GM18517 (cell line): ENCODE data around the gene EZH2.

Source experiments
- ATAC-seq: cut with Tn5 transposase; IDR thresholded peaks from one replicate; pipeline ENCODE4 v1.9.1; 2021; ENCODE audit warnings: mild to moderate bottlenecking, moderate library complexity; ENCODE audit not compliant: unreplicated experiment

EZH2 gene

DNA sequence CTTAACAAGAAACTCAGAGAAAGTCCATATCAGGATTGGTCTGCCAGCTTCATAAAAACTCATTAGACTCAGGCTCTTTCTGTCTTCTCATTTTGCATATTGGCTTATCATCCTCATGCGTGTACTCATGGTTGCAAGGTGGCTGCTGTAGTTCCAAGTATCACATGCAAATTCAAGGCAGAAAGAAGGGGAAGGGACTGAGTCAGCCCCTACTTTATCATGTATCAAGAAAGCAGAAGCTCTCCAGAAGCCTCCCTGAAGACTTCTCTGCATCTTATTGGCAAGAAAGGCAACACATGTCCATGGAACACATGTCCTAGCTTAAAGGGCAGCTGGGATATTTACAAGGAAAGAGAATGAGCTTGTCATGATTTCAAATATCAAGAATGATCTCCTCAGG lies 19.4 kb upstream of the EZH2 start:
- ATAC-seq = no peak

DNA sequence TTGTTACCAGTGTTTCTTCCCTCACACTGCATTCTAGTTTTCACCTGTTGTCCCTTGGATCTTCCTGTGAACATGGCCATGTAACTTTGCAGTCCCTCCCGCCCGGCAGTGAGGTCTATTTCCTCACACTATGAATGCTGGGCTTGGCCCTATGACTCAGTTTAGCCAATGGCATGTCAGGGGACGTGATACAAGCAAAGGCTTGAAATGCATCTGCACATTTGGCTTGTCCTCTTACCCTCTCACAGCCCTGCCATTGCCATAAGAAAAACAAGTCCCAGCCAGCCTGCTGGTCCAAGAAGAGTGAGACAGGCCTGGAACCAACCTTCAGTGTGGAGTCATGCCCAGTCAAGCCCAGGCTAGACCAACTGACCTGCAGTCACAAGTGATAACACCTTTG lies 17.1 kb upstream of the EZH2 start:
- no peak for ATAC-seq

DNA sequence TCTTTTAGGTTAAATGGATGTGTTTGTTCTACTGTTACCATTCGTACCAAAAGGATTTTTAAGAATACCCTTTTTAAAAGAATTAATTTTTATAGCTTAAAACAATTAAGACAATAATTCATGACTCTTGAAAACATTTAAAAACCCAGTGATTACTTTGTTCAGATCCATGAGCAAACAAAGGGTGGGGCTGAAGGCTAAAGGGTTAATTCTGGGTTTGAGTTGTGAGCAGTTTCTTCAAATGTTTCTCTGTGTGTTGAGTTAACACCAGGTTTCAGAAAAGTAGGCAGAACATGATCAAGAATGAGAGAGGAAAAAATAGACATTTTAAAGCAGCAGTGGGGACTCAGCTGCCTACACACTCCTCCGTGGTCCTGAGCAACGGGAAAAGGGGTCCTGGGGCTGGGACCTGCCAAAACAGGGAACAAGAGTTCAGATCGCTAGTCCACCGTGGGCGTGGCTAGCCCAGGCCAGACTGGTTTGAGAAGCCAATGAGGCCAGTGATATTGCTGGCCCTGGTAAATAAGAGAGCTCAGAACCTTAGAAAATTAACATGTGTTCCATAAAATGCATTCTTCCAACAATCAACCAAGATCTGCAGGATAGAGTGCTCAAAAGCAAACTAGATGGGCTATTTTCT lies 14.9 kb upstream of the EZH2 start:
- ATAC-seq = no peak

DNA sequence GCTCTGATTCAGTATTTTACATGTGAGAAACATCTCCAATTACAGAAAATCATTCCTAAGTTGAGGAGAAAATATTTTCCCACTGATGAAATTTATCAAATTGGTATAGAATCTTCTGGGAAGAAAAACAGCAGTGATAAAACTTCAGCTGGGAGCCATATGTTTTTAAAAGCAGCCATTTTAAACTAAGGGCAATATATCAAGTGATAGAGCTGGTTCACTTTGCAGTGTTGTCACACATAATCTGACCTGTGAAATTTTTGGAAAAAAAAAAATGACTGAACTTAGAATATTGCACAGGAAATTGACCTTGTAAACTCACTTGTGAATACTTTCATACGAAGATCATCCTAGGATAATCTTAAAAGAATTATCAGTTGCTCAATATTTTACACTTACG lies 10.5 kb upstream of the EZH2 start:
- no peak for ATAC-seq

DNA sequence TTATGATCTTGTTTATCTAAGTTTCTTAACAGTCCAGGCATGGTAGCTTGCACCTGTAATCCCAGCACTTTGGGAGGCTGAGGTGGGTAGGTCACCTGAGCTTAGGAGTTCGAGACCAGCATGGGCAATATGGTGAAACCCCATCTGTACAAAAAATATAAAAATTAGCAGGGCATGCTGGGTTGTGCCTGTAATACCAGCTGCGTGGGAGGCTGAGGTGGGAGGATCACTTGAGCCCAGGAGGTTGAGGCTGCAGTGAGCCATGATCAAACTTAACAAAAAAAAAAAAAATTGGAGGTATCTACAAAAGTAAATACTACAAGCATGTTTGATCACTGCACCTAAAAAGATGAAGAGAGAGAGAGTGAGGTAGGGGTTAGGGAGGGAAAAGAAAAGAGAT lies 9.0 kb upstream of the EZH2 start:
- no peak for ATAC-seq

DNA sequence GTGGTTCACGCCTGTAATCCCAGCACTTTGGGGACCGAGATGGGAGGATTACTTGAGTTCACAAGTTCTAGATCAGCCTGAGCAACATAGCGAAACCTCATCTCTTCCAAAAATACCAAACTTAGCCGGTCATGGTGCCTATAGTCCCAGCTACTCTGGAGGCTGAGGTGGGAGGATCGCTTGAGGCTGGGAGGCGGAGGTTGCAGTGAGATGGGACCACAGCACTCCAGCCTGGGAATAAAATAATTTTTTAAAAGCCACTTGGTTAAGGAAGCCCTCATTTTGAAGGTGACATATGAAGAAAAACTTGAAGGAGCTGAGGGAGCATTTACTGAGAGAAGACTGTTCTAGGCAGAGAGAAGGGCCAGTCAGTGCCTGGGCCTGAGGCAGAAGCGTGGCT lies 4.2 kb upstream of the EZH2 start:
- ATAC-seq = no peak

DNA sequence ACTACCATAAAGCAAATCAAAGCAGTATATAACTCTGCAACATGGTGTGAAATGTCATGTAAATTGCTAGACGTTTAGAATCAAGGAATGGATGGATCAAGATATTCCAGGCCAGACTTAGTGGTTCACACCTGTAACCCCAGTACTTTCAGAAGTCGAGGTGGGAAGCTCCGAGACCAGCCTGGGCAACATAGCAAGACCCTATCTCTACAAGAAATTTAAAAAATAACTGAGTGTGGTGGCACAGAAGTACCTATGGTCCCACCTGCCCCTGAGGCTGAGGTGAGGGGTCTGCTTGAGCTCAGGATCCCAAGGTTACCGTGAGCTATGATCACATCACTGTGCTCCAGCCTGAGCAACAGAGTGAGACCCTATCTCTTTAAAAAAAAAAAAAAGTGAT lies 2.8 kb upstream of the EZH2 start:
- ATAC-seq = no peak

DNA sequence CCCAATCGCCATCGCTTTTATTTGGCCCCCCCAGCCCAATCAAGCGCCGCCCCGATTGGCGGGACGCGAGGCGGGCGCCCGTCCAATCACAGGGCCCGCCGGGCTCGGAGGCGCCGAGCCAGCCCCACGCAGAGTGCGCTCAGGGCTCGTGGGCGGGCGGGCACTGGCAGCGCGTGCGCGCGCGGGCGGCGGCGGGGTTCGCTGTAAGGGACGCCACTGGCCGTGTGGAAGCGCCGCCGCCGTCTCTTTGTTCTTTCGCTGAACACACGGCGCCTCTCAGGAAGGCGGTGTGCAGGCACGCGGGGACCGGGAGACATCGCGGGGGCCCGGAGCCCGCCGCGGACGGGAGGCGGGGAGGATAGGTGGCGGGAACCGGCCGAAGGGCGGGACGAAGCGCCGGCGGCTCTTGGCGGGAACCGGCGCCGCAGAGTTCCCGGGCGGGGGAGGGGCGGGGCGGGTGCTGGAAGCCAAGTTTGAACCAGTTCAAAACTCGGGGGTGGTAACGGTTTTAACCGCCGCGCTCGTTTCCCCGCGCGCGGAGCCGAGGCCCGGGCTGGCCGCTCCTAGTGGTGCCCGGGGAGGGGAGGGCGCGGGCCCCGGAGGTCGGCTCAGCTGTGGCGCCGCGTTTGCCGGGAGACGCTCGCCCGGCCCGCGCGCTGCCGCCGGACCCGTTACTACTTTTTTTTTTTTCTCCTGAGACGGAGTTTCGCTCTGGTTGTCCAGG lies 370 bp upstream of the EZH2 start:
- ATAC-seq = peak; percentile 85

DNA sequence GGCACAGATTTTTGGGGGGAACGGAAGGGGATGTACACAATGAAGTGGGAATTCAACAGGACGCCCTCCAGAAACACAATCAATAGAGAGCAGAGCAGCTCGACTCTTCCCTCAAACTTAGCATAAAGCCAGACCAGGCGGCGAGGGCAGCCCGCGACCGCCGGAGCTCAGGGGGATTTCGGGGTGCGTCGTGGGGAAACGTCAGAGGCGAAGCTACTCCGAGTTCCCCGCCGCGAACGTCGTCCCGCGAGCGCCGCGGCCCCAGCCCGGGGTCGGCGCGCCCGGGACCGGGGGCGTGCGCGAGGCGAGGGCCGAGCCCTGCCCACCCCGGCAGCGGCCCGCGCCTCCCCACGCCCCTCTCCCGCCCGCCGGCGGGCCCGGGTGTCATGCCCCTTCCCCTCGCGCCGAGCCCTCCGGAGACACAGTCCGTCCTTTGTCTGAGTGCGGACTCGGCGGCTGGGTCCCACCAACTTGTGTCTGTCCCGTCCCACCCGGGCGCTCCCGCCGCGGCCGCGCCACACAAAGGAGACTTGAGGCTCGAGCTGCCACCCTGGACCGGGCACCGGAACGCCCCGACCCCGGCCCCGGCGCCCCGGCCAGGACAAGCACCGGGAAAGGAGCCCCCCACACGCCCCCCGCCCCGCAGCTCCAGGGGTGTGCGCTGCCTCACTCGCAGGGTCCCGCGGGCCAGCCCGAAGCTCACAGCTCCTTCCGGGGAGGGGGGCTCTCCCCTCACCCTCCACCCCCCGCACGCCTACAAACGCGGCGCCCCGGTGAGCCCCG lies 634 bp downstream of the EZH2 start:
- ATAC-seq = peak; percentile 11

DNA sequence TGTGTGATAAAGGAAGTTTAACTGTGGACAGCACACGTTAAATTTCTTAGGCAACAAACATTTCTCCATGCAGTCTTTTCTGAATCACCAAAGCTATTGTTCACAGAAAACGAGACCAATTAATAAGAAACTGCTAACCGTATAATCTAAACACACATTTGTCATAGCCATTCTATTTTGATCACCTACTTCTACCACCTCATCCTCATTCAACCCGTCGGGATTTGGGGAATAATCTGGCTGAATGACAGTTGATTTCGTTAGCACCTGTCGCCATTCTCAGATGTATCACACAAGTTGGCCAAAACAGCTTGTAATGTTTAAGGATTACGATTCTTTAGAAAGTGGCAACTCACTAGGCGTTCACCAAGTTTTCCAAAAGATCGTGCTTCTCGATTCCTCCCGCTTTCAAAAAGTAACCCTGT lies 1.2 kb downstream of the EZH2 start:
- ATAC-seq = no peak

DNA sequence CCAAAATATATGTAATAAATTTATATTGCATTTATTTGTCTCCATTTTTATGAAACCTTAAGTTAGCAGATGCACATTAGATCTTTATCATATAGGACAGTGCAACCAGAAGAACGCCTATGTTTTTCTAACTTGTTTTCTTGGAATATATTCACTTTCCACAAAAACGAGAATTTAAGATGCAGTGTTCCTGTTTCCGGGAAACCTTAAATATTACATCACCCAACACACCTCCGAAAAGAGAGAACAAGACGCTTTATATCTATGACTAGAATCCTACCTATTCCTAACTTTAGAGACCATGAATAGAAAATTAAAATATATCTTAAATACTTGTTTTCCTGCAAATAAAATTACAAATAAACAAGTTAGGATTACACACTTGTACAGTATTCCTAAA lies 1.9 kb downstream of the EZH2 start:
- no peak for ATAC-seq

DNA sequence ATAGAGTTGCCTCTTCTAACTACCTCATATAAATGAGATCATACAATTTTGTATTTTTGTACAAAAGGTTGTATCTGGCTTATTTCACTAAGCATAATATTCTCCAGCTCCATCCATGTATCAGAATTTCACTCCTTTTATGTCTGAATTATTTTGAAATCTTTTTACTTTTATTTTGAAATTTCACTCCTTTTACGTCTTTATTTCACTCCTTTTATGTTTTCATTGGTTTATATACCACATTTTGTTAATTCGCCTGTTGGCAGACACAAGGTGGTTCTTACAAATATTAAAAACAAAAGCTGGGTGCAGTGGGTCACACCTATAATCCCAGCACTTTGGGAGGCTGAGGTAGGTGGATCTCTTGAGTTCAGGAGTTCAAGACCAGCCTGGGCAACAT lies 5.8 kb downstream of the EZH2 start:
- ATAC-seq = no peak

DNA sequence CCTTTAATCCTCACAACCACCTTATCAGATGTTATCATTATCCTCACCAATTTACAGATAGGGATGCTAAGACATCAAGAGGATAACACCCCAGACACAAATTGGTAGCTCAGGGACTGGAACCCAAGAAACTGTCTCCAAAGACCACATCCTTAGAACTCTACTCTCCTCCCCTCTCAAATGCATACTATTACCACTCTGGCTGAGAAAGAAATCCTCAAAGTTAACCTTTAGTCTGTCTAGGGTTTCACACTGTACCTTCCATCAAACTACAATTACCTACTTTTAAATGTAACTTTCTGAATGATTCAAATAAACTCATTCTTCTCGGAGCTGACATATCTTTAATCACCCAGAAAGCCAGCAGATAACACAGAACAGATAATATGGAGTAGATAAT lies 6.6 kb downstream of the EZH2 start:
- no peak for ATAC-seq

DNA sequence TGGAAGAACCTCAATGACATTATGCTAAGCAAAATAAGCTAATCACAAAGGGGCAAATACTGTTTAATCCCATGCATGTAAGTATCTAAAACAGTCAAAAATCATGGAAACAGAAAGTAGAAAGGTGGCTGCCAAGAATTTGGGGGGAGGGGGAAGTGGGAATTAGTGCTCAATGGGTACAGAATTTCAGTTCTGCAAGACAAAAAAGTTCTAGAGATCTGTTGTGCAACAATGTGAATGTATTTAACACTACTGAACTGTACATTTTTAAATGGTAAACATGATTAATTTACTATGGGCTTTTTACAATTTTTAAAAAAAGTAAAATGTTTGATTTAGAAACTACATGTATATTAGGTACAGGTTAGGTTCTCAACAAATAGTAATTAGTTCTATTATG lies 11.9 kb downstream of the EZH2 start:
- ATAC-seq = no peak

DNA sequence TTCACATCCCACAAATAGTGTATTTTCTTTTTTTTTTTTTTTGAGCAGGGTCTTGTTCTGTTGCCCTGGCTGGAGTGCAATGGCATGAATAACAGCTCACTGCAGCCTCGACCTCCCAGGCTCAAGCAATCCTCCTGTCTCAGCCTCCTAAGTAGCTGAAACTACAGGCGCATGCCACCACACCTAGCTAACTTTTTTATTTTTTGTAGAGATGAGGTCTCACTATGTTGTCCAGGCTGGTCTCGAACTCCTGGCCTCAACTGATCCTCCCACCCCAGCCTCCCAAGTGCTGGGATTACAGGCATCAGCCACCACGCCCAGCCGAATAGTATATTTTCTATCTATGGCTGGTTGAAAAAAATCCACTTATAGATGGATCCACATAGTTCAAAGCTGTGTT lies 12.5 kb downstream of the EZH2 start:
- ATAC-seq = no peak

DNA sequence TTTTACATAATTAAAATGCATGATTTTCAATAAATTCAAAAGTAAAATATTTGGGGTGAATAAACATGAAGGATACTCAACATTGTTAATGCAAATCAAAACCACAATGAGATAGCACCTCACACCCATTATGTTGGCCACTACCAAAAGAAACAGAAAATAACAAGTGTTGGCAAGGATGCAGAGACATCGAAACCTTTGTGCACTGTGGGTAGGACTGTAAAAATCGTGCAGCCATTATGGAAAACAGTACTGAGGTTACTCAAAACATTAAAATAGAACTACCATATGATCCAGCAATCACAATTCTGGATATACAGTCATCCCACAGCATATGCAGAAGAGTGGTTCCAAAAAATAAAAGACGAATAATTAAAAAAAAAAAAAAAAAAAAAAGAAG lies 13.1 kb downstream of the EZH2 start:
- no peak for ATAC-seq

DNA sequence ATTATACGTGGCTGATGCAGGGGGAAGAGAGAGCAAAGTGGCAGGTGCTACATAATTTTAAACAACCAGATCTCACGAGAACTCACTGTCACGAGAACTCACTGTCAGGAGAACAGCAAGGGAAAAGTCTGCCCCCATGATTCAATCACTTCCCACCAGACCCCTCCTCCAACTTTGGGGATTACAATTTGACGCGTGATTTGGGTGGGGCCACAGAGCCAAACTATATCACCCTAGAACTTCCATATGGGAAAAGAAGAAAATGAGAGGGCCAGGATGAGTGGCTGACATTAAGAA lies 15.8 kb downstream of the EZH2 start:
- ATAC-seq = no peak

DNA sequence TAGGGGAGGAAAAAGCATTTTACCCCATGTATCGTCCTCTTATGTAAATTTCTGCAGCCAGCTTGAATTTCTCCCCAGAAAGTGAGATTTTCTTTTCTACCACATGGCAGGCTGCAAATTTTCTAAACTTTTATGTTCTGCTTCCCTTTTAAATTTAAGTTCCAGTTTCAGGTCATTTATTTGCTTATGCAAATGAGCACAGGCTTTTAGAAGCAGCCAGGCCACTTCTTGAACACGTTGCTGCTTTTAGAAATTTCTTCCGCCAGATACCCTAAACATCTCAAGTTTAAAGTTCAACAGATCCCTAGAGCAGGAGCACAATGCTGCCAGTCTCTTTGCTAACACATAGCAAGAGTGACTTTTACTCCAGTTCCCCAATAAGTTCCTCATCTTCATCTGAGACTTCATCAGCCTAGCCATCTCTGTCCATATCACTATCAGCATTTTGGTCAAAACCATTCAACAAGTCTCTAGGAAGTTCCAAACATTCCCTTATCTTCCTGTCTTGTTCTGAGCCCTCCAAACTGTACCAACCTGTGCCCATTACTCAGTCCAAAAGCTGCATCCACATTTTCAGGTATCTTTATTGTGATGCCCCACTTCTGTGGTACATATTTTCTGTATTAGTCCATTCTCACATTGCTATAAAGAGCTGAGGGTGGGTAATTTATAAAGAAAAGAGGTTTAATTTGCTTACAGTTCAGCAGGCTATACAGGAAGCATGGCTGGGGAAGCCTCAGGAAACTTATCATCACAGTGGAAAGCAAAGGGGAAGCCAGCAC lies 16.3 kb downstream of the EZH2 start:
- no peak for ATAC-seq

DNA sequence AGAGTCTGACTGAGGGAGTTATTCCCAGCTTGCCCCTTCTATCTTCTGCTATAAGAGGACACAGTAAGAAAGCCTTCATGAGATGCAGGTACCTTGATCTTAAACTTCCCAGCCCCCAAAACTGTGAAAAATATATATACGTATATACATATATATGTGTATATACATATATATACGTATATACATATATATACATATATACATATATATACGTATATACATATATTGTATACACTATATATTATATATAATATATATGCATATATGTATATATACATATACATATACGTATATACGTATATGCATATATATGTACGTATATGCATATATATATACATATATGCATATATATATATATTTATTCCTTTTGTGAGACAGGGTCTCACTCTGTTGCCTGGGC lies 17.7 kb downstream of the EZH2 start:
- ATAC-seq = no peak

DNA sequence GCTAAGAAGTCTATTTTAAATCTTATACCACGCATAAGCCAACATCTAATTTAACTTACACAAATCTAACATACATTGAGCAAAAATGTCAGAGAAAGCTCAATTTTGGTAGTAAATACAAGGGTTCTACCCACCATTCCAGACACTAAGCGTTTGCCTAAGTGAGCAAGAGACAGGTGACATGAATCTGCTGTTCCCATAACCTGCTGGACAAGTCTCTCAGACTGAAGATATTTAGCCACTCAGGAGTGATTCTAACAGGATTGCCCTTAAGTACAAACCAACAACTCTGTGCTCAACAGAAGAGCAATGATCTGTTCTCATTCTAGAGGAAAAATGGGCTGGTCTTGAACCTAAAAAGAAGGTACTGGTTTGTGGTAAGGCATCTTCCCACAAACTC lies 18.8 kb downstream of the EZH2 start:
- ATAC-seq = no peak

DNA sequence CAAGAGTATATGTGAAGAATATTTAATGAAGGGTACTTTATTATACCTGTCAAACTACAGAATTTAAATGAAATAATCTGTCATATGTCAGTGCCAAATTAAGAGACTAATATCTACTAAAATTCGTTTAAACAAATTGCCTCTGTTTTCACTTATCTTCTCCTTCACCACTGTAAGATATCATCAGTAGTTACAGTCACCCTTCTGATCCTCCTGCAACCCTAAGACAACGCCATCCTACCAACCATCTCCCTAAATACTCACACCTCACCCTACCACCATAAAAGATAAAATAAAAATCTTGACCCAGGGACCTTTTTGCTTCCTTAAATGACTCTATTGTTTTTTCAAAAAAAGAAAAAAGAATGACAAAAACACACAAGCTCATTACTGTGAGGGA lies 20.8 kb downstream of the EZH2 start:
- no peak for ATAC-seq

DNA sequence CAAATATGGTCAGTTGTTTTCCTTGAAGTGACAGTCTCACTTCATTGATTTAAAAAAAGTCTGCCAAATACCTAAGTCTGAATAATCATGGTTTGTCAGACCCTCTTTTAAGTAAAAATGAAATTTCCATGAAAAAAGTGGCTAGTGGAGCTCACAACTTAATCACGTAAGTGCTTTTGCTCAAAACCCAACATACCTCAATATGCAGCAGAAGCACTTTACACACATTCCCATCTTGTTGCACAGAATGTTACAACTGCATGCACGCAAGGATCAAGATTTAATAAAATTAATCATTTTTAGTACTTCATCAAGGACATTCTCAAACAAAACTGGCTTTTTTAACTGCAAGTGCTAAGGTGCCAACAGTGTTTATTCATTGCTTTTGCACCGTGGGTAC lies 21.6 kb downstream of the EZH2 start:
- no peak for ATAC-seq
